Measurements from ENCODE around the gene KRTAP9-3.

- TF ChIP-seq CTCF (IDR thresholded peaks at IDR 0.05), result no peak
- no peak for TF ChIP-seq POLR2A (IDR thresholded peaks at IDR 0.05)
These were observed 46.1 kb downstream of the KRTAP9-3 start for GRCh38 chr17:41278176-41278955.

Data from heart left ventricle (tissue), 13 donors.